ENCODE data around the gene TMEM82. TPM values are rescaled to one million over a fixed set of nuclear protein-coding genes. Genes with fewer than 3 reads are reported as not detected.

Gene TMEM82
- total RNA-seq, 2 experiments from 2014 or later: not detected

- POLR2A ChIA-PET: no interaction called here
- CTCF ChIA-PET: interaction anchor here (1.1 kb wide), 1 partner anchor 11 kb away, joined by 3 read pairs; no protein-coding TSS in a partner anchor
These were observed 24.7 kb upstream of the TMEM82 start for GRCh38 chr1:15717418-15718125.

GRCh38 chr1:15718199-15718601, 24.1 kb upstream of the TMEM82 start:
- CTCF ChIA-PET: interaction anchor here (0.6 to 1.1 kb wide), 2 partner anchors 11 to 102 kb away, joined by 3 to 4 read pairs; no protein-coding TSS in a partner anchor
- POLR2A ChIA-PET: no interaction called here

- ChIA-PET POLR2A (no interaction called here), CTCF (no interaction called here)
These were observed 22.7 kb upstream of the TMEM82 start for GRCh38 chr1:15719381-15720120.

GRCh38 chr1:15720861-15721260, 21.4 kb upstream of the TMEM82 start:
- ChIA-PET POLR2A (no interaction called here), CTCF (interaction anchor here (0.5 to 0.7 kb wide), 2 partner anchors 124 to 1757 kb away, joined by 3 read pairs; no protein-coding TSS in a partner anchor)

DNA sequence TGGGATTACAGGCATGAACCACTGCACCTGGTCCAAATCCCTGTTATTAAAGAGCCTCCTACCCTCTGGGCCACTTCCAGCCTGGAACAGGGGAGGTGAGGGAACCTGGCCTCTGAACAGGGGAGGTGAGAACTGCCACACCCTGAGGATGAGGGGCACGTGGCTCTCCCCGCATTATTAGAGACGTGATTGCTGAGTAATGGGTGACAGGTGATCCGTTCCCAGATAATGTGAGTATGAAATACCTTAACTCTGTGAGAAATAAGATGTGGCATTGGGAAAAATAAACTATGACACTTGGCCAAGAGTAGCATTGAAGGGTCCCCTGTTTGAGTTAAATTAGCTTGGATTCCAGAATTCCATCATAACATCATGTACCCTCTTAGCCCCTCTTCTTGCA, 19.9 kb upstream of the TMEM82 start:
- ChIA-PET POLR2A (no interaction called here), CTCF (interaction anchor here (1.3 kb wide), 1 partner anchor 38 kb away, joined by 4 read pairs; no protein-coding TSS in a partner anchor)

GRCh38 chr1:15722836-15723532, 19.3 kb upstream of the TMEM82 start:
- POLR2A ChIA-PET: no interaction called here
- CTCF ChIA-PET: interaction anchor here (0.8 to 1.3 kb wide), 2 partner anchors 37 to 93 kb away, joined by 4 to 5 read pairs; no protein-coding TSS in a partner anchor

DNA sequence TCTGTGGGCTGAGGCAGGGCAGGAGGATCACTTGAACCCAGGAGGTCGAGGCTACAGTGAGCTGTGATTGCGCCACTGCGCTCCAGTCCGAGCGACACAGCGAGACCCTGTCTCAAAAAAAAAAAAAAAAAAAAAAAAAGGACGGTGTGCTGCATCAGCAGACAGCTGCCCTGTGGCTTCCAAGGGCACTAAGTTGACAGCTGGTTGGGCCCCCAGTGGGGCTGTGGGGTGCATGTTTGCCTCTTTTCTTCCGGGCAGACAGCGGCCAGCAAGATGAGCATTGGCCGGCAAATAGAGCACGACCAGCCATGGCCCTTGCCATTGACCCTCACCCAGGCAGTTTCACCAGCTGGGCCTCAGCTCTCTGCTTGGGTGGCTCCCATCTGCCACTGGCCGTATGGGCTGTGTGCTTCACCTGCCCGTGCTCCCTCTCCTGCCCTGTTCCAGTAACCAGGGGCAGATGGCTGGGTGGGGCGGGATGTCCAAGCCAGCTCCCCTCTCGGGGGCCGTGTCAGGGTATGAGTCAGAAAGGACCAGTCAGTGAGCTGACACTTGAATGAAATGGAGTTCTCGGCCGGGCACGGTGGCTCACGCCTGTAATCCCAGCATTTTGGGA, 18.6 kb upstream of the TMEM82 start:
- POLR2A ChIA-PET: no interaction called here

GRCh38 chr1:15724949-15725880, 17.1 kb upstream of the TMEM82 start:
- ChIA-PET POLR2A (no interaction called here), CTCF (no interaction called here)

More for the DNA sequence above, 18.6 kb upstream of the TMEM82 start:
- CTCF ChIA-PET: interaction anchor here (0.8 kb wide), 1 partner anchor 92 kb away, joined by 5 read pairs; no protein-coding TSS in a partner anchor

- ChIA-PET CTCF (no interaction called here), POLR2A (no interaction called here)
These were observed 15.8 kb upstream of the TMEM82 start for GRCh38 chr1:15726508-15726907.

- ChIA-PET CTCF (no interaction called here), POLR2A (no interaction called here)
These were observed 15.3 kb upstream of the TMEM82 start for GRCh38 chr1:15727021-15727420.

DNA sequence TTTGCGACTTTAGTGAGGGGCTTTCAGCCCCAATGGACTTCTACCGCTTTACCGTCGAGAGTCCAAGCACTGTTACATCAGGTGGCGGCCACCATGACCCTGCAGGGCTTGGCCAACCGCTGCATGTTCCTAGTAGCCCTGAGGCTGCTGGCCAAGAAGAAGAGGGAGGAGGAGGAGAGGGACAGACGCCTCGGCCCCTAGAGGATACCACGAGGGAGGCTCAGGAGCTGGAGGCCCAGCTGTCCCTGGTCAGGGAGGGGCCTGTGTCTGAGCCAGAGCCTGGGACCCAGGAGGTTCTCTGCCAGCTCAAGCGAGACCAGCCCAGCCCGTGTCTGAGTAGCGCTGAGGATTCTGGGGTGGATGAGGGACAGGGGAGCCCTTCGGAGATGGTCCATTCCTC, 14.9 kb upstream of the TMEM82 start:
- CTCF ChIA-PET: no interaction called here
- POLR2A ChIA-PET: no interaction called here

DNA sequence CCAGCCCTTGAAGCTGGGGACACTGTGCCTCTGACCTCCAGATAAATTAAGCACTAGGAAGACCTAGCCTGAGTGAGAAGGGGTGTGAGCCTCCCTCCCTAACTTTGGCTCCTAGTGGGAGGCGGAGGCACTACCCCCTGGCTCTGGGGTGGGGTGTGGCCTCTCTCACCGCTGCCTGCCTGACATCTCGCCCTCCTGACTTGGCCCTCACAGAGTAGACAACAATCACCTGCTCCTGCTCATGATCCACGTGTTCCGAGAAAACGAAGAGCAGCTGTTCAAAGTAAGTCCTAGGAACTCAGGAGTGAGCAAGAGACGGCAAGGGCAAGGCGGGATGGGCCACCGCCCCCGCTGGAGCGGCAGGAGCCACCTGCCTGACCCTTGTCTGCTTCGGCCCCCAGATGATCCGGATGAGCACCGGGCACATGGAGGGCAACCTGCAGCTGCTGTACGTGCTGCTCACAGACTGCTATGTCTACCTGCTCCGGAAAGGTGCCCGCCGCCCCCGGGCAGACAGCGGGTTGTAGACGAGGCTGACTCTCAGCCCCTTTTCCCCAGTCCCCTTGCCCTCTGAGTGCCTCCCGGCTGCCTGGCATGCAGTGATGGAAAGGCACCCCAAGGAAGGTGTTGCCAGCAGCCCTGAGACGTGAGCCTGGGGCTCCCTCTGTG, 14.3 kb upstream of the TMEM82 start:
- CTCF ChIA-PET: no interaction called here
- POLR2A ChIA-PET: no interaction called here

DNA sequence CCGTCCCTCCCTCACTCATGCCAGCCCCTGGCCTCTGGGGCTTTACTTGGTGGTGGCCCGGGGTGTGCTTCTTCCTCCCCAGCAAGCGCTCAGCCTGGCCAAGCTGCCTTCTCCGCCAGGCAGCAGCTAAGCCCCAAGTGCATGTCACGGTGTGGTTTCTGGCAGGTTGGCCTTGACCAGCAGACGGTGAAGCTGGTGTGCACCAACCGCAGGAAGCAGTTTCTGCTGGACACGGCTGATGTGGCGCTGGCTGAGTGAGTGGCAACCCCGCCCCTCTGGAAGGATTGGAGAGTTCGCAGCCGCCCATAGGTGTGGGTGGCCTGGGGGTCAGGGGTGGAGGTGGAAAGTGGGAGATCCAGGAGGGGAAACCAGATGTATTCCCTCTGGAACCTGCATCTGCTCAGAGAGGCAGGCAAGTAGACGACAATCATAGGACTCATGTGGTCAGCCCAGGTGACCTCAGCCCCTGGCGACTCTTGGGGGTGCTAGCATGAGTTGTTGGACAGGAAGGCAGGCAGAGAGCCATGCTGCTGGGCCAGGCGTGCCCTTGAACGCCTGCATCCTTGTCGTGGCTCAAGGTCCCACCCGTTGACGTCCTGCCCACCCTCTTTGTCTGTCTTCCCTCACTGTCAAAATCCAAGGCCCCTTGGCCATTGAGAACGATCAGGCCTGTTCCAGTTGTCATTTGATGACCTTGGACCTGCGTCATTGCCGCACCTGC, 13.2 kb upstream of the TMEM82 start:
- POLR2A ChIA-PET: no interaction called here

GRCh38 chr1:15730423-15730822, 11.9 kb upstream of the TMEM82 start:
- POLR2A ChIA-PET: no interaction called here
- CTCF ChIA-PET: no interaction called here

More for the DNA sequence above, 13.2 kb upstream of the TMEM82 start:
- CTCF ChIA-PET: no interaction called here

- ChIA-PET CTCF (no interaction called here), POLR2A (no interaction called here)
These were observed 11.4 kb upstream of the TMEM82 start for GRCh38 chr1:15730936-15731335.

- POLR2A ChIA-PET: interaction anchor here (0.6 kb wide), 1 partner anchor 27 kb away, joined by 9 read pairs; no protein-coding TSS in a partner anchor
- CTCF ChIA-PET: no interaction called here
These were observed 10.3 kb upstream of the TMEM82 start for GRCh38 chr1:15731735-15732685.

DNA sequence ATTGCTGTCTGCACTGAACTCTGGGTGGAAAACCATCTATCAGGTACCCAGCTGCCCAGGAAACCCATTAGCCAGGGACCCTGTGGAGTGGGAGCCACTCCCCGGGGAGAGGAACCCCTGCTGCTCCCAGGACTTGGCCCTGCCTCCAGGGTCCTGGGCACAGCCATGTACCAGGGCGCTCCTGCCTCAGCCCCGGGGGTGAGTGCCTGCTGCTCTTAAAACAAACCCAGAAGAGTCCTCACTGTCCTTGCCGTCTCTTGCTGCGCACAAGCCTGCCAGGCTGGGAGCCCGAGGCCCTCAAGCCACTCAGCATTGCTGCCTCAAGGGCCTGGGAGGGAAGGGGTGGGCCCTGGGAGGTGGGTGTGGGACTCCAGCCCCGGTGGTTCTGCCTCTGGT, 9.6 kb upstream of the TMEM82 start:
- POLR2A ChIA-PET: interaction anchor here (0.6 kb wide), 1 partner anchor 28 kb away, joined by 9 read pairs; no protein-coding TSS in a partner anchor

More for the DNA sequence above, 9.6 kb upstream of the TMEM82 start:
- CTCF ChIA-PET: no interaction called here

Data from activated CD8-positive, alpha-beta memory T cell treated with anti-CD3 and anti-CD28 coated beads for 36 hours (primary cell).